Mucosa of rectum (tissue), 2 donors: ENCODE results near the gene GMPR.
"Not testable (repeated sequence)": the region's sequence is repeated elsewhere in the genome, so short reads cannot be mapped to it uniquely, and the experiment has no call there.

Experiments used
- H3K27ac ChIP-seq, 2 donors: one replicate each; pipeline ENCODE4 v1.7.0; 2013; ENCODE audit warnings: inconsistent platforms in 2 of 2, low read depth in 2 of 2, low read length in 2 of 2
- H3K27me3 ChIP-seq, 2 donors: one replicate each; pipeline ENCODE4 v1.7.0; 2013; ENCODE audit warnings: low read length in 2 of 2; ENCODE audit not compliant: control insufficient read depth in 2 of 2, insufficient read depth in 2 of 2
- H3K36me3 ChIP-seq, 2 donors: one replicate each; pipeline ENCODE4 v1.7.0; 2013; ENCODE audit warnings: low read length in 2 of 2; ENCODE audit not compliant: control insufficient read depth in 2 of 2, insufficient read depth in 2 of 2
- H3K4me1 ChIP-seq, 2 donors: one replicate each; pipeline ENCODE4 v1.7.0; 2013; ENCODE audit warnings: low read length in 2 of 2, mild to moderate bottlenecking in 1 of 2; ENCODE audit not compliant: control insufficient read depth in 2 of 2, insufficient read depth in 2 of 2
- H3K4me3 ChIP-seq, 2 donors: one replicate each; pipeline ENCODE4 v1.7.0; 2013; ENCODE audit warnings: low read length in 2 of 2
- H3K9ac ChIP-seq, 2 donors: one replicate each; pipeline ENCODE4 v1.7.0; 2013; ENCODE audit warnings: low read length in 2 of 2, low read depth in 1 of 2, mild to moderate bottlenecking in 1 of 2
- H3K9me3 ChIP-seq, 2 donors: one replicate each; pipeline ENCODE4 v1.7.0; 2013; ENCODE audit warnings: low read length in 2 of 2; ENCODE audit not compliant: control insufficient read depth in 2 of 2
- donor health status: healthy.
- donor health status: Normal muscosa, but diverticular disease.

GMPR gene

GRCh38 chr6:16225062-16225731, 13.2 kb upstream of the GMPR start:
- not testable (repeated sequence) for H3K27me3 ChIP-seq, H3K4me3 ChIP-seq, H3K36me3 ChIP-seq, H3K9ac ChIP-seq, H3K4me1 ChIP-seq, H3K9me3 ChIP-seq, H3K27ac ChIP-seq

- not testable (repeated sequence) for H3K4me1 ChIP-seq, H3K27me3 ChIP-seq, H3K4me3 ChIP-seq, H3K27ac ChIP-seq, H3K36me3 ChIP-seq, H3K9ac ChIP-seq, H3K9me3 ChIP-seq
Measured at GRCh38 chr6:16226117-16227047, 12.0 kb upstream of the GMPR start.

- H3K4me1 ChIP-seq, result peaks cover 0 to 4% of the 10 kb centered on the region in 2 donors
- H3K27me3 ChIP-seq, result peaks cover 0 to 2% of the 10 kb centered on the region in 2 donors
- no peak overlapping the region for H3K4me3 ChIP-seq
- H3K9me3 ChIP-seq, result no peaks in the 10 kb centered on the region
- no peak overlapping the region for H3K27ac ChIP-seq
- no peak overlapping the region for H3K9ac ChIP-seq
- H3K36me3 ChIP-seq, result no peaks in the 10 kb centered on the region
Measured at GRCh38 chr6:16227048-16227562, 11.3 kb upstream of the GMPR start.

GRCh38 chr6:16227605-16228004, 10.8 kb upstream of the GMPR start:
- no peaks in the 10 kb centered on the region for H3K9me3 ChIP-seq
- peaks cover 0 to 4% of the 10 kb centered on the region in 2 donors for H3K4me1 ChIP-seq
- no peak overlapping the region for H3K9ac ChIP-seq
- H3K27me3 ChIP-seq, result peaks cover 0 to 2% of the 10 kb centered on the region in 2 donors
- no peak overlapping the region for H3K4me3 ChIP-seq
- no peaks in the 10 kb centered on the region for H3K36me3 ChIP-seq
- no peak overlapping the region for H3K27ac ChIP-seq

- H3K4me3 ChIP-seq, result no peak overlapping the region
Measured at GRCh38 chr6:16228043-16228442, 10.3 kb upstream of the GMPR start.

GRCh38 chr6:16228709-16229665, 9.4 kb upstream of the GMPR start:
- H3K27me3 ChIP-seq, result peaks cover 0 to 2% of the 10 kb centered on the region in 2 donors
- peak overlapping the region in 1 of 2 donors; percentile 37 for H3K4me3 ChIP-seq
- no peaks in the 10 kb centered on the region for H3K9me3 ChIP-seq
- no peak overlapping the region for H3K27ac ChIP-seq
- H3K36me3 ChIP-seq, result no peaks in the 10 kb centered on the region
- H3K4me1 ChIP-seq, result peaks cover 0 to 4% of the 10 kb centered on the region in 2 donors
- no peak overlapping the region for H3K9ac ChIP-seq

More at GRCh38 chr6:16228043-16228442, 10.3 kb upstream of the GMPR start:
- Histone ChIP-seq H3K27ac (no peak overlapping the region), H3K27me3 (peaks cover 0 to 2% of the 10 kb centered on the region in 2 donors), H3K4me1 (peaks cover 0 to 4% of the 10 kb centered on the region in 2 donors), H3K36me3 (no peaks in the 10 kb centered on the region), H3K9me3 (no peaks in the 10 kb centered on the region), H3K9ac (no peak overlapping the region)

GRCh38 chr6:16229700-16230099, 8.7 kb upstream of the GMPR start:
- H3K4me3 ChIP-seq, result no peak overlapping the region
- H3K27me3 ChIP-seq, result peaks cover 0 to 2% of the 10 kb centered on the region in 2 donors
- no peak overlapping the region for H3K9ac ChIP-seq
- no peaks in the 10 kb centered on the region for H3K9me3 ChIP-seq
- no peaks in the 10 kb centered on the region for H3K36me3 ChIP-seq
- H3K4me1 ChIP-seq, result peaks cover 0 to 4% of the 10 kb centered on the region in 2 donors
- no peak overlapping the region for H3K27ac ChIP-seq

- H3K9ac ChIP-seq, result no peak overlapping the region
- no peaks in the 10 kb centered on the region for H3K9me3 ChIP-seq
- H3K36me3 ChIP-seq, result no peaks in the 10 kb centered on the region
- no peak overlapping the region for H3K27ac ChIP-seq
- no peak overlapping the region for H3K4me3 ChIP-seq
- H3K27me3 ChIP-seq, result peaks cover 0 to 2% of the 10 kb centered on the region in 2 donors
- H3K4me1 ChIP-seq, result peaks cover 0 to 4% of the 10 kb centered on the region in 2 donors
Measured at GRCh38 chr6:16230953-16231352, 7.4 kb upstream of the GMPR start.

- Histone ChIP-seq H3K36me3 (no peaks in the 10 kb centered on the region), H3K9ac (no peak overlapping the region), H3K9me3 (no peaks in the 10 kb centered on the region), H3K4me1 (peaks cover 4% of the 10 kb centered on the region in 2 donors), H3K27ac (no peak overlapping the region), H3K27me3 (peaks cover 0 to 2% of the 10 kb centered on the region in 2 donors), H3K4me3 (no peak overlapping the region)
Measured at GRCh38 chr6:16232086-16232485, 6.3 kb upstream of the GMPR start.
